Stimulated activated CD4-positive, alpha-beta T cell treated with anti-CD3 and anti-CD28 coated beads, Interleukin-1b, Interleukin-23, amount 100 ng/mL, for 24 hours (primary cell): Measurements from ENCODE around the gene ZNF44.

Experiments
- DNase-seq, 4 experiments: peaks; one replicate each; pipeline ENCODE4 v3.0.0-alpha.2; 2020; ENCODE audit warnings: low read depth in 4 of 4, low spot score in 1 of 4

Gene ZNF44

DNA sequence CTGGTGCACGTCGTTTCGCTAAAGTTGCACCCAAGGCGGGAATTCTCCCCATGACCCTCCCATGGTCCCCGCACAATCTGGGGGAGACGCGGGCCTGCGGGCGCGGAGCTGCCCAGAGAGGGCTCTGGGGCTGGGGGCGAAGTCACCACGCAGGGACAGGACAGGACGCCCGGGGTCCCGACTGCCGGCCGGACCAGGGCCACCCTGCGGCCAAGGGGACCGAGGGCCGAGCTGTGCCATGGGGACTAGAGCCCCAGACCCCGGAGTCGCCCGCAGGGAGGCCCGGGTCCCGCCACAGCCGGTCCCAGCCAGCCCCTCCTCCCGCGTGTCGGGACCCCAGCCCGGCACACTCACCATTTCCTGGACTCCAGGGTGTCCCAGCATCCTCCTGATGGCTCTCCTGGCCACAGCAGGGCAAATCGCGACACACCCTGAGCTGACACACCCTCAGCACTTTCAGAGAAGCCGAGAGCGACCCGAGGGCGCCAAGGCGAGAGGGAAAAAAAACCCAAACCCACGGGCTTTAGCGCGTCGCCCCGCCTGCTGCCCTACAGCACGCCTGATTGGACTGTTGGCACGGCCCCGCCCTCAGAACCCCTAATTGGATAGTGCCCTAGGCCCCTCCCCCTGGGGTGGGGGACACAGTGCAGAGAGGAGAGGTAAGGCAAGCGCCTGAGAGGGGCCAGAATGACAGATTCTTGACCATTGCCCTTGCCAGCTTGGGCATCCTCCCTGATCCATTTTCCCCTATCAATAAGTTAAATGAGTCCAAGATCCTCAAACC is 28.6 kb downstream of the ZNF44 start:
- no peak for DNase-seq

DNA sequence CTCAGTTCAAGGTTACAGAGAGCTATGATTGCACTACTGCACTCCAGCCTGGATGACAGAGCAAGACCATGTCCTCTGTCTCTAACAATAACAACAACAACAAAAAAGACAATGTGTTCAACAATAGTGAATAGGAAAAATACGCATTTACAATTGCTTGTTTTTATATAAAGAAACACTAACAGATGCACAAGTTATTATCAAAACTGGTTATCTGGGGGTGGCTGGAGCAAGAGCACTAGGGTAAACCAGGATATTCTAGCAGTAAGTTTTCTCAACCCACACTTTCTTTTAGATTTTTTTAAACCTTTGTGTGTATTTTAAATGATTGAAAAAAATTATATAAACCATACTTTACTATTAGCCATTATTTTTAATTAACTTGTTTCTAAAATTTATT is 33.1 kb downstream of the ZNF44 start:
- DNase-seq = no peak

DNA sequence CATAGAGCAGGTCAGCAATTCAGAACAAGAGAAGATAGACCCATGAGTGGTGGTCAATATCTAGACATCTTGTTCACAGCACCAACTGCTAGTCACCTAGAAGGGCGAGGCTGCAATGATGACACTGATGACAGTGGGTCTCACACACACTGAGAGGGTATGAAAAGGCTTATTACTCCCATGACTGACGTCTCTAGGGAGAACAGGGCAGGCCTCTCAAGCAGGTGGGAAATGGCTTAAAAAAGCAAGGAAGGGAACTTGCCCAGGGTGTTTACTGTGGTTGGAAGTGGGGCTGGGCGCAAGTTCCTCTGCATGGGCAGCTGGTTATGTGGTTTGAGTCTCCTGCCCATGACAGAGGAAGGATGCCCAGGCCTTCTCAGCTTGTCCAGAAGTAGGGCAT is 33.8 kb downstream of the ZNF44 start:
- DNase-seq = no peak

DNA sequence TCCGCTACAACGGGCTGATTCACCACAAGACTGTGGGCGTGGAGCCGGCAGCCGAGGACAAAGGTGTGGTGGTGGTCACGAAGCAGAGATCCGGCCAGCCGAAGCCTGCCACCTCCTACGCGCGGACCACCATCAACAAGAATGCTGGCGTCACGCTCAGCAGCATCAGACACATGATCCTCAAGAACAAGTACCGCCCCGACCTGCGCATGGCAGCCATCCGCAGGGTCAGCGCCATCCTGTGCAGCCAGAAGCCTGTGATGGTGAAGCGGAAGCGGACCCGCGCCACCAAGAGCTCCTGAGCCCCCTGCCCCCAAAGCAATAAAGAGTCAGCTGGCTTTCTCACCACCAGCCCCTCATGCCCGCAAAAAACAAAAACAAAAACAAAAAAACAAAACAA is 34.4 kb downstream of the ZNF44 start:
- DNase-seq = no peak

DNA sequence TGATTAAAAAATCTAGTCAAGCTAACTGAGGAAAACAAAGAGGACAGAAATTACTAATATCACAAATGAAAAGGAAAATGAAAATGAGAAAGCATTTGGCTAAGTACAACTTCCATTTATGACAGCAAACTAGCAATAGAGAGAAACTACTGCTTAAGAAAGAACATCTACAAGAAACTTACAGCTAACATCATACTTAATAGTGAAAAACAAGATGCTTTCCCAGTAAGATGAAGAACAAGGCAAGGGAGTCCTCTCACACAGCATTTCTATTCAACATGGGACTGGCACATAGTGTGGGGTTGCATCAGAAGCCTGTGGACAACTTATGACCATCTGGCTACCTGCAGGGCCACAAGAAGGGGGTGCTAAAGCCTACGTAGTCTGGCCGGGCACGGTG is 39.3 kb downstream of the ZNF44 start:
- no peak for DNase-seq

DNA sequence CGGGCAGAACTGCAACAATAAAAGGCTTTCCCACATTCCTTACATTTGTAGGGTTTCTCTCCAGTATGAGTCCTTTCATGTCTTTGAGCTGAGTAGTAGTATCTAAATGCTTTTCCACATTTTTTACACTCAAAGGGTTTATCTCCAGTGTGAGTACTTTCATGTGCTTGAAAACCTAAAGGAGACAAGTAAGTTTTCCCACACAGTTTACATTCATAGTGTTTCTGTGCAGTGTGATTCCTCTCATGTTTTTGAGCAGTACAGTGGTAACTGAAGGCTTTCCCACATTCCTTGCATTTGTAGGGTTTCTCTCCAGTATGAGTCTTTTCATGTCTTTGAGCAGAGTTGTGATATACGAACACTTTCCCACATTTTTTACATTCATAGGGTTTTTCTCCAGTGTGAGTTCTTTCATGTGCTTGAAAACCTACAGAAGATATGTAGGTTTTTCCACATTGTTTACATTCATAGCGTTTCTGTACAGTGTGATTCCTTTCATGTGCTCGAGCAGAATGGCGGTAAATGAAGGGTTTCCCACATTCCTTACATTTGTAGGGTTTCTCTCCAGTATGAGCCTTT is 47.0 kb downstream of the ZNF44 start:
- no peak for DNase-seq

DNA sequence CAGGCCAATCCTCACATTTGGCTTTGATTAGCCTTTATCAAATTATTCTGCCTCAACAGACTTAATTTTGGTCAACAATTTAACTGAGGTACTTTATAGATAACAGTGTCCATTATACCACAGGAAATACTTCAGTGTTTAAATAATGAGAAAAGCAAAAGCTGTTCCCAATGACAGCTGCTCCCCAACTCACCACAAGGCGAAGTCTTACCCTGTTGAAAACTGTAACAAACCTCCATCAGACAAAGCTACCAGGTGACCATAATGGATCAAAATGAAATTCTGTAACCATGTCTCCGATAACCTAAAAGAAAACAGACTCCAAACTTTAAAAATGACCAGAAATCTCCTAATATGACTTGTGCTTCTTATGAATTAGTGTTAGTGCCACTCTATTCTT is 50.3 kb downstream of the ZNF44 start:
- DNase-seq = no peak

DNA sequence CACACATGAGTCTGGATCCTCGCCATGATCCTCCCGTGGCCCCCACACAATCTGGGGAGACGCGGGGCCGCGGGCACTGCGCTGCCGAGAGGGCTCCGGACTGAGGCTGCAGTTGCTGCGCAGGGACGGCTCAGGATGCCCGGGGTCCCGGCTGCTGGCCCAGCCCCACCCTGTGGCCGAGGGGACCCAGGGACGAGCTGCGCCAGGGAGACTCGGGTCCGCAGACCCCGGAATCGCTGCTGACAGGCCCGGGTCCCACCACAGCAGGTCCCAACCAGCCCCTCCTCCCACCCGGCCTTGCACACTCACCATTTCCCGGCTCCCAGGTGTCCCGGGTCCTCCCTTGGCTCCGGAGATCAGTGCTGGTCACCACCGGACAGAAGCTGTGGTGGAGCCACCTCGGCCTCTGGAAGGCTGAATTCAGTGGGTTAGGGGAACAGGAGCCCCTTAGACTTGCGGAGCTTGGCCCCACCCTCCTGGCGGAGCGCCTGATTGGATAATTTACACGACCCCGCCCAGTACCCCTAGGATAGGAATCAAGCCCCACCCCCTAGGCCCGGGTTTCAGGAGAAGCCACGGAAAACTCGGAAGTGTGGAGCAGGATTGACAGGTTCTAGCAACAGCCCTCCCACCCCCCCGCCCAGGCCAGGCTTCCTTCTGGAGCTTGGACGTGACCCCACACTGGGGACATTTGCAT is 57.4 kb downstream of the ZNF44 start:
- DNase-seq = no peak

DNA sequence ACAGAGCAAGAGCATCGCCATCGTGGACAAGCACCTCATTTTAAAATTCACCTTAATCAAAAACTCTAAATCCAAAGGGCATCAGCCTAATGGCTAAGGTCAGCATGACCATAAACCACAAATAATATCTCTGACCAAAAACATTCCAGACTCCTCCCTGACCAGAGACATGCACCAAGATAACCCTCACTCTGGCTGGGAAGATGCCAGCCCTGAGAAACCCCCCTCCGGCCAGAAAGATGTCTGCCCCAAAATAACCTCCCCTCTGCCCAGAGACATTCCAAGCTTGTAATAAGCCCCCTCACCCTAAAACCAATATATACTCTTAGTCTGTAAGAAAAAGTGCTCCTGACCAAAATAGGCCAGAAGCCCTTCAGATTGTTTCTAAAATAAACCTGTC is 61.7 kb downstream of the ZNF44 start:
- DNase-seq = no peak

DNA sequence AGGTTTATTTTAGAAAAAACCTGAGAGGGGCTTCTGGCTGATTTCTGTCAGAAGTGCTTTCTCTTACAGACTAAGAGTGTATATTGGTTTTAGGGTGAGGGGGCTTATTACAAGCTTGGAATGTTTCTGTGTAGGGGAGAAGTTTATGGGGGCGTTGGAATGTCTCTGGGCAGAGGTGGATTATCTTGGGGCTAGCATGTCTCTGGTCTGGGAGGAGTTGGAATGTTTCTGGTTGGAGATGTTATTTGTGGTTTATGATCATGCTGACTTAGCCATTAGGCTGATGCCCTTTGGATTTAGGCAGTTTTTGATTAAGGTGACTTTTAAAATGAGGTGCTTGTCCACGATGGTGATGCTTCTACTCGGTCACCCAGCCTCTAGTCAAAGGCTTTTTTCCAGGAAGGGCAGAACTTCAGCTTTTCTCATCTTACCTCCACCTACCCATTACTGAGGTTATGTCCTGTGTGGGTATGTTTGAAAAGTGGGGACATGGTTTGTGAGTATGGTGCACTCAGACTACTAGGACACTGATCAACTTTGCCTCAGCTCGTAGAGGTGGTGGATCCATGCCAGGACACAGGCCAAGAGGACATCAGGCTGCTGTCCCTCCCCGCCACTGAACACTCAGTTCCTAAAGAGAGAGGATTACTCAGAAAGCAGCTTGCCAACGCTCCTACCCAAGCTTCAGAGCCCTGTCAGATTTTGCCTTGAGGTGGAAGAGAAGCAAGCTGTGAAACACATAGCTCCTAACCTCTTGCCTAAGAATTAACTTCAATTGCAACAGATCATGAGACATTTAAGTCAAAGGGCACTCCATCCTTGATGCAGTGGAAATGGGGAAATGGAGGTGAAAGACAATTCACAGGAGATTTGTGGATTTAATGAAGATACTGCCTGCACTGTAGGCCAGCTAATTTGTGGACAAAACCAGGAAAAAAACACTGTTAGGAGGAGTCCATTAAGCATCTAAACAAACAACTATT is 63.6 kb downstream of the ZNF44 start:
- no peak for DNase-seq

DNA sequence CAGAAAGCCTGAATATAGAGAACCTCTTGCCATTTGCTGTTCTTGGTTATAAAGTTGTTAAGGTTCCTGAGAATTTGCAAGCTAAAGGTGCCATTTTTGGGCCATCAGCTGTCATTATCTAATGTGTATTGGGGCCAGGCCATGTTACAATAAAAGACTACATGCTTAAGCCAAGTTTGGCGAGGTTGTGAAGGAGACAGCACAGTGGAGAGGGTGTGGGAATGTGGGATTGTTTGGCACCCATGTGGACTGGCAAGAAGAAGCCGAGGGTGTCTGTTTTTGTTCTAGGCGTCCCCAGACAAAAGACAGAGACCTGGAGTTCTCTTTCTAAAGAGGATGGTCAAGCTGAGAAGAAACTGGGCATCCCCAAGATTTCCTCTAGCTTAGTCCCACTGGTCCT is 64.7 kb downstream of the ZNF44 start:
- DNase-seq = no peak

DNA sequence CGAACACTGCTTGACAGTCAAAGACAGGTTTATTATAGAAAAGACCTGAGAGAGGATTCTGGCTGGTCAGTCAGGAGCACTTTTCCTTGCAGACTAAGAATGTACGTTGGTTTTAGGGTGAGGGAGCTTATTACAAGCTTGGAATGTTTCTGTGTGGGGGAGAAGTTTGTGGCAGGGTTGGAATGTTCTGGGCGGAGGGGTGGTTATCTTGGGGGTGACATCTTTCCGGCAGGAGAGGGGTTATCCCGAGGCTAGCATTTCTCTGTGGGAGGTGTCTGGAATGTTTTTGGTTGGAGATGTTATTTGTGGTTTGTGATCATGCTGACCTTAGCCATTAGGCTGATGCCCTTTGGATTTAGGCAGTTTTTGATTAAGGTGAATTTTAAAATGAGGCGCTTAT is 70.0 kb downstream of the ZNF44 start:
- DNase-seq = no peak

DNA sequence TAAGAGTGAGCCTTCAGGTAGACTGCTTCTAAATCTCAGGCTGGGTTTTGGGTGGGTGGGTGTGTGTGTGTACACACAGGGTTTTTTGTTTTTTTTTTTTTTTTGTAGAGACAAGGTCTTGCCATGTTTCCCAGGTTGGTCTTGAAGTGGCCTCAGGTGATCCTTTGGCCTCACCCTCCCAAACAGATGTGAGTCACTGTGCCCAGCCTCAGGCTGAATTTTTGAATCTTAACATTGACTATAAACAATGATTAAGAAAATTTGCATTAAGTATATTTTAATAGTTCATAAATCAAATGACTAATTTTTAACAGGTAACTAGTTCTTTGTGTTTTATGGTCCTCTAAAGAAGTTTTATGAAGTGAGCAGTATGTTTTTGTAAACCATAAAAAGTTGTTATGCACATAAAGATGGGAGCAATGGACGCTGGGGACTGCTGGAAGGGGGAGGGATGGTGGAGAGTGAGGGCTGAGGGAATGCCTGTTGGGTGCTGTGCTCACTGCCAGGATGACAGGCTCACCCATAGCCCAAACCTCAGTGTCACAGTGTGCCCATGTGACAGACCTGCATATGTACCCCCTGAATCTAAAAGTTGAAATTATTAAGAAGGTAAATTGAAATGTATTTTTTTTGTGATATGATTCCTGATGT is 71.6 kb downstream of the ZNF44 start:
- no peak for DNase-seq
